NCI-H2227 (cell line): ENCODE measurements around the gene PDE8B.

Source experiments
- DNase-seq: peaks from one replicate; lab custom pipeline; 2025; ENCODE audit not compliant: unreplicated experiment; lab: John Stamatoyannopoulos, UW

The PDE8B gene, protein sequence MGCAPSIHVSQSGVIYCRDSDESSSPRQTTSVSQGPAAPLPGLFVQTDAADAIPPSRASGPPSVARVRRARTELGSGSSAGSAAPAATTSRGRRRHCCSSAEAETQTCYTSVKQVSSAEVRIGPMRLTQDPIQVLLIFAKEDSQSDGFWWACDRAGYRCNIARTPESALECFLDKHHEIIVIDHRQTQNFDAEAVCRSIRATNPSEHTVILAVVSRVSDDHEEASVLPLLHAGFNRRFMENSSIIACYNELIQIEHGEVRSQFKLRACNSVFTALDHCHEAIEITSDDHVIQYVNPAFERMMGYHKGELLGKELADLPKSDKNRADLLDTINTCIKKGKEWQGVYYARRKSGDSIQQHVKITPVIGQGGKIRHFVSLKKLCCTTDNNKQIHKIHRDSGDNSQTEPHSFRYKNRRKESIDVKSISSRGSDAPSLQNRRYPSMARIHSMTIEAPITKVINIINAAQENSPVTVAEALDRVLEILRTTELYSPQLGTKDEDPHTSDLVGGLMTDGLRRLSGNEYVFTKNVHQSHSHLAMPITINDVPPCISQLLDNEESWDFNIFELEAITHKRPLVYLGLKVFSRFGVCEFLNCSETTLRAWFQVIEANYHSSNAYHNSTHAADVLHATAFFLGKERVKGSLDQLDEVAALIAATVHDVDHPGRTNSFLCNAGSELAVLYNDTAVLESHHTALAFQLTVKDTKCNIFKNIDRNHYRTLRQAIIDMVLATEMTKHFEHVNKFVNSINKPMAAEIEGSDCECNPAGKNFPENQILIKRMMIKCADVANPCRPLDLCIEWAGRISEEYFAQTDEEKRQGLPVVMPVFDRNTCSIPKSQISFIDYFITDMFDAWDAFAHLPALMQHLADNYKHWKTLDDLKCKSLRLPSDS

GRCh38 chr5:77210091-77210963 lies at the start of gene PDE8B:
PDE8B (plus strand) TSS chr5:77210680; CDS start chr5:77210926, 246 bp downstream.
- no peak for DNase-seq

GRCh38 chr5:77163453-77163852 lies 47.0 kb upstream of the PDE8B start:
- no peak for DNase-seq

DNA sequence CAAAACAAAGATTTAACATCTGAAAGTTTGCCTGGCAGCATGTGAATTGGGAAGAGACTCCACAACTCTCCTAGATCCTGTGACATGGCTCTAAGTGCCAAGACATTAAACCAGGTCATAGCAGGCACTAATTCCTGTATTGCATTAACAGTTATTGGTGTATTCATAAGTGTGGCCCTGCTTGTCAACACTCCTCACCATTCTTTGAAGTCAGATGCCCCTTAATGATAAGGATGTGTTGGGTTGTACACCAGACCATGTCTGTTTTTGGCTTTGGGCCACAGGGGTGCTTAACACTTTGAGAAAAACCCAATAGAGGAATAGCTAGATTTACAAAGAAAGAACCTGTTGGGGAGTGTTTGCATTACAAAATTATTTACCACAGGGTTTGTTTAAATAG lies 43.4 kb upstream of the PDE8B start:
- DNase-seq: no peak

DNA sequence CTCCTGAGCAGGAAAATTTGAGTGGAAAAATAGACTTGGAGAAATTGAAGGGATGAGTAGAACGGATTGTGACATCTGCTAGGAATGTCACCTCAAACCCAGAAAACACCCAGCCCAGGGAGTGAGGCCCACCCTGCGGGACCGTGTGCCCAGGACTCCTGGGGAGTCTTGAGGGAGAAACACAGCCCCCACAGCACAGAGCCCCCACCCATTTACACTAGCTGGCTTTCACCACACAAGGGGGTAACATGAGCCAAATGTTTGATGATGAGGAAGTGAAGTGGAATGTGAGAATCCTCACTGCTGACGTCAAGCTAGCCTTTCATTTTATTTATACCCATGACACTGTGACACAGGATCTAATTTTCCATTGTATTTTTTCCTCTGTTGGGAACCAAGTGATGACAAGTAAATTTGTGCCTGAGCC lies 42.8 kb upstream of the PDE8B start:
- no peak for DNase-seq

DNA sequence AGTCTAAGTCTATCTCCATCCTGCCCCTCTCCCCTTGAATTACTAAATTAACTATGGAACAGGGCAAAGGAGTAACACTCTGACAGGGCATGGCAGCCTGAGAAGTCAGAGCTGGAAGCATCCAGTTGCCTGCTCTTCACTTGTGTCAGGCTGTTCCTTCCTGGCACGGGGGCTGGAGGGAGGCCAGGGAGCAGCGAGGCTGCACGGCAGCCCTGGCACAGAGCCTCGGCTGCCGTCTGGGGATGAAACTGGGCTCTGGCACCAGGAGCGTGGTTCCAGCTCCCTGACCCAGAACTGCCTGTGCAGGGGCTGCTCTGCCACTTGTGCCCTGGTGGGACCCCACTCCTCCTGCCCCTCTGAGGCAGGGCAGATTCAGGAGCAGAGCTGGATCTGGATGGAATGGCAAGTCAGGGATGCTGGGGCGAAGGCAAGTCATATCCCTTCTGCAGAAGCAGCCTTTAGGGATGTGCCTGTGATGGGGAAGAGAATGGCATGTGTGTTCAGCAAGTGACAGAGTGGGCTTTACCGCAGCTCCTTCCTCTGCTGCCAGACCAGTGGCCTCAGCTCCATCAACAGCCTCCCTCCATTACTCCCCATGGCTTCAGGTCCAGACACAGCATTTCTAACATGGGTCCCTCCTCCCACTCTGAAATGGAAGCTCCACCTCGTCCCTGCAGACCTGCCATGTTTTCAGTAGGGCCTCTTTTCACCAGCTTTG lies 42.2 kb upstream of the PDE8B start:
- DNase-seq: no peak

GRCh38 chr5:77168879-77169244 lies 41.6 kb upstream of the PDE8B start:
- DNase-seq: no peak

DNA sequence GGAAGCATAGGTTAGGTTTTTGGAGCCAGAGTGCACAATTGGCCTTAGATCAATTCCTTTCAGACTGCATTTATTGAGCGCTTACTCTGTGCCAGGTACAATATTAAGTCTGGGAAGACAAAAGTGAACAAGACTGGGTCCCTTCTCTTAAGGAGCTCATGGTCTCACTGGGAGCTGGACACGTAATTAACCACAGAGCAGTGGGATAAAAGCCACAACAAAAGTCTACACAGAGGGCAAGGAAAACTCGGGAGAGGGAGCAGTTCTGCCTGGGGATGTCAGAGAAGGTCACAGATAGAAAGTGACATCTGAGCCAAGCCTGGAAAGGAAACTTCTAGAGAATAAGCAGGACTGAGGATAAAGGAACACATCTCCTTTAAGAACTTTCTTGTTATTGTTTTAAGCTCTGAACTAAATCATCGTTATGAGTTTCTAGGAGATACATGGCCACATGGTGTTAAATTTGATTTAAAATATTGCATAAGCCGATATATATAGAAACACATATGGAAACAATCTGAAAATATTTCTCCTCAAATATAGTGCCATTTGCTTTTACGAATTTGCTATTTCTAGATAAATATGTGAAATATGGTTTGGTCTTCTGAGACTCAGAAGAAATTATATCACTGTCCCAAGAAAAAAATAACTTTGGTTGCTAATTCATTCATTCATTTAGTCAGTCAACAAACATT lies 40.1 kb upstream of the PDE8B start:
- no peak for DNase-seq

- DNase-seq: no peak
Observed at GRCh38 chr5:77171141-77171910, 39.2 kb upstream of the PDE8B start.

DNA sequence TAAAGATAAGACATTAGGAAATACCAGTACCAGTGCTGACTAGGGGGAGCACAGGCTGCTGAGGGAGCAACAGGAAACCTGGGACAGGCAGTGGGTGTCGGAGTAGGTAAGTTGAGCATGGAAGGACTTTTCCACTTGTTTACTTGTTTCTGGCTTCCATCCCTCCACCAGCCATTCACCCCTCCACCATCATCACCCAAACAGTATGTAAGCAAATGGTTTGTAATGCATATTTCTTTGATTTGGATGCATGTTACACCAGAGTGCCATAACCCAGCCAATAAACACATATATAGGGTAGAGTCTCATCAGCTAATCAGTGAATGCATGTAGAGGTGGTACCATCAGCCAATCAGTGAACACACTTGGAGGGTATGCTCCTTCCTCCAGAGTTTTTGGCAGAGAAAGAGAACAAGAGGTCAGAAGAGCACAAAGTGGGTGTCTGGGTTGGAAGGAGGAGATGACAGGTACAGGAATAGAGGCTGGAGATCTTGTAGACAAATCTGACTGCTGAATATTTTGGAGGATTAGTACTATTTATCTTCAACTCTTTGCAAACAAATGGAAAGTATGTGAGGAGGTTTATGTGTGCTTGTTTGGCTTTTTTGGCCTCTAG lies 37.7 kb upstream of the PDE8B start:
- DNase-seq: no peak

DNA sequence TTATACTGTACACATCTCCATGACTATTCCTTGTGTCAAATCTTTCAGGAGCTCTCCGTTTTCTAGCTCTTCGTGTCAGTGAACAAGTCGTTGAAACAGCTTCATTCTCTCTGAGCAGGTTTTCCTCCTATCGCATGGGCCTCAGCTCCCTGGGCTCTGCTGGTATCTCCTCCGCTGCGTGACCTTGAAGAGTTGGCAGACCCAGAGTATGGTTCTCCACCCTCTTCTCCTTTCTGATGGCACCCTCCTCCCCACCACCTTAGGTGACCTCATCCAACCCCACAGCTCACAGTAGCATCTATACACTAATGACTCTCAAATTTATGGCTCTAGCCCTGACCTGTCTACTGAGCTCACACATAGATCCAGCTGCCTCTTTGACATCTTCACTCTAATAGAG lies 36.0 kb upstream of the PDE8B start:
- DNase-seq: no peak

DNA sequence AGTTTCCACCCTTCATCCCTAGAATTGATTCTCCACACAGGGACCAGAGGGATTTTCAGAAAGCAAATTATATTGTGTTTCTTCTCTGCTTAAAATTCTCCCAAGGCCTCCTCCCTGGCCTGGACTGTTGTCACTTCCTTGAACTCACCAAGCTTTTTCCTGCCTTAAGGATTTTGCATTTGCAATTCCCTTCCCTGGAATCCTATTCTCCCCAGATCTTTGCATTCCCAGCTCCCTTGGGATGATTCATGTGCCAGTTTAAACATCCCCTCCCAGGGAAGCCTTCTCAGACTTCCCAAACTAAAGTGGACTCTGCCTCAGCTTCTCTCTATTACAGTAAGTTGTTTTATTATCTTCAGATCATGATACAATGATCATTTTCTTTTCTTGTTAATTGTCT lies 35.2 kb upstream of the PDE8B start:
- no peak for DNase-seq

DNA sequence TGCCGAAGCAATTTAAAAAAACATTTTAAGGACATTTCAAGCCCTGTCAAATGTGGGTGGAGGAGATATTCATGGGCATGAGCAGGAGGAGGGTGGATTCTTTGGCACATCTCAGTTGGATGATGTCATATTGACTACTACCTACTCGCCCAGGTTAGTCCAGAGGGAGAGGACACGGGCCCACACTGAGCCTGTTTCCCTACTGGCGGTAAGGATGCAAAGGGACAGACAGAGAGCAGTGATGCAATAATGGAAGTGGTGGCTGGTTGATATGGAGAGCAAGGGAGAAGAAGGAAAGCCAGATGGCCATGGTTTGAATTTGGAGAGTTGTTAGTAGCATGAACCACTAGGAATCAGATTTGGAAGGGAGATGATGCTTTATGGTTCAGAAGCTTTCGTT lies 34.1 kb upstream of the PDE8B start:
- no peak for DNase-seq

GRCh38 chr5:77177576-77177975 lies 32.9 kb upstream of the PDE8B start:
- no peak for DNase-seq

GRCh38 chr5:77180167-77181081 lies 30.1 kb upstream of the PDE8B start:
- no peak for DNase-seq

DNA sequence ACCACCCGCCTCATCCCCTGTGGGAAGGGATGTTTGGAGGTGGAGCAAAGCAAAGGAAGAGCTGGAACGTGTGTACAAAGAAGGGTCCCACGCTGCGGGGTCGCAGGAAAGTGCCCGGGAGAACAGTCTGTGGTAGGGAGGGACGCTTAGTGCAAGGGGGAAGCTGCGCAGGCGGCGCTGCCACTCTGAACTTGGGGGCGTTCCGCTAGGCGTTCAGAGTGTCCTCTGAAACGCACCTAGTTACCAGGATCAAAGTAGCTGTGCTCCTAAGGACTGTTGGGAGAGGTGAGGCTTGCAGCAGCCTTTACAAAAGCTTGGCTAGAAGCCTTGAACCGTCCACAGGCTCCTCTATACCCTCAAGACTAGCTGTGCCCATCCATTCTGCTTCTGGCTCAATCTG lies 29.3 kb upstream of the PDE8B start:
- DNase-seq: no peak

DNA sequence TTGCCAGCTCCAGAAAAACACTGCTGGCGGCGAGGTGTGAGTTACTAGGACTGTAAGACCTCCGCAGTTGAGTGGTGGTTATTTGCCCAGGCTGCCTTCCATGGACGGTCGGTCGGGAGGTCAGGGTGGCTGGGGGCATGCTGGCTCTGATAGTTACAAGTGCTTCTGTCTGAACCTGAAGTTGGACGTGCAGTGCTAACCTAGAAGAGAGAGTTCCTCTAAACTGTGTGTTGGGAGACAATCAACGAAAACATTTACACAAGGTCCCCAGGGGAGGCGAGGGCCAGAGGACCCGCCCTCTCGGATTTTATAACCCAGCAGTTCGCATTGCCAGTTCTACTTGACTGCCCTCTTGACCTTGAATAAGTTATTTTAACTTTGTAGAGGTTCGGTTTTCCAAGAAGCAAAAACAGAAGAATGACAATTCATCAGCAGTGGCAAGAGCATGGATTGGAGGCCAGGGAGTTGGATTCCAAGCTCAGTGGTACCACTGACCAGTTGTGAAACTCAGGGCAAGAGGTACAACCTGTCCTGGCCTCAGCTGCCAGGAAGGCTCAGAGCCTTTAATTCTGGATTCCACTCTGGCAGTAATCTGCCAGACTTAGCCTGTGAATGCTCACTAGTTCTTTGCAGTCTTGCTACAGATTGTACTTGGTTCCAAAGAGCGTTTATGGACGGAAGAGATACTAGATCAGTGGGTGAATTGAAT lies 28.7 kb upstream of the PDE8B start:
- no peak for DNase-seq

- DNase-seq: no peak
Observed at GRCh38 chr5:77182367-77182766, 28.1 kb upstream of the PDE8B start.
